ENCODE data around the gene RNU1-4. TPM values are rescaled to one million over a fixed set of nuclear protein-coding genes. Genes with fewer than 3 reads are reported as not detected.
"Not testable (repeated sequence)": the region's sequence is repeated elsewhere in the genome, so short reads cannot be mapped to it uniquely, and the experiment has no call there.

Gene RNU1-4
- total RNA-seq, 2 experiments from 2014 or later, result 1,570 to 1,691 TPM

DNA sequence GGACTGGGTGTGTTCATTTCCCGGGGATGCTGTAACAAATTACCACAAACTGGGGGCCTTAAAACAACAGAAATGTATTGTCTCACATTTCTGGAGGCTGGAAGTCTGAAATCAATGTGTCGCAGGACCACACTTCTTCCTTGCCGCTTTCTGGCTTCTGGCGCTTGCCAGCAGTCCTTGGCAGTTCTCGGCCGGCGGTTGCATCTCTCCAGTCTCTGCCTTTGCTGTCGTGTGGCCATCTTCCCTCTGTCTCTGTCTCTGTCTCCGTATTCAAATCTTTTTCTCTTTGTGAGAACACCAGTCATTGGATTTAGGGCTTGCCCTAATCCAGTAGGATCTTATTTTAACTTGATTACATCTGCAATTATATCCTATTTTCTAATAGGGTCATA lies 32.9 kb downstream of the RNU1-4 start:
- H3K27ac Mint-ChIP-seq; POLR2A ChIA-PET; DNase-seq; H3K4me3 Mint-ChIP-seq; H3K4me1 Mint-ChIP-seq; H3K36me3 Mint-ChIP-seq (ENCODE audit: low read depth); H3K9me3 Mint-ChIP-seq; CTCF ChIA-PET: not testable (repeated sequence)
- peaks cover 21% of the 10 kb centered on the region for H3K27me3 Mint-ChIP-seq

DNA sequence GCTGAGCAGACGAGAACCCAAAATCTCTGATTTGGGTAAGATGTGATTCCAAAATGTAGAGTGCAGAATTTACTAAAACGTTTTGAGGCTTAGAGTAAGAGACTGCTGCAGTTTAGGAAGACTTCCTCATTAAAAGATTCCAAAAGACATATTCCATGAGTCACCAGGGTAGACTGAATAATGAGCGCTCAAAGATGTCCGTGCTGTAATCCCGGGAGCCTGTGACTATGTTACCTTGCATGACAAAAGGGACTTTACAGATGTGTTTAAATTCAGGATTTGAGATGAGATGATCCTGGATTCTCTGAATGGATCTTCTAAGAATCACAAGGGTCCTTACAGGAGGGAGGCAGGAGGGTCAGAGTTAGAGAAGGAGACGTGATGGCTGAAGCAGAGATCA lies 33.4 kb downstream of the RNU1-4 start:
- H3K4me1 Mint-ChIP-seq; DNase-seq; H3K9me3 Mint-ChIP-seq; H3K4me3 Mint-ChIP-seq; H3K27ac Mint-ChIP-seq; H3K36me3 Mint-ChIP-seq (ENCODE audit: low read depth); POLR2A ChIA-PET; CTCF ChIA-PET: not testable (repeated sequence)
- H3K27me3 Mint-ChIP-seq, result peaks cover 21% of the 10 kb centered on the region

DNA sequence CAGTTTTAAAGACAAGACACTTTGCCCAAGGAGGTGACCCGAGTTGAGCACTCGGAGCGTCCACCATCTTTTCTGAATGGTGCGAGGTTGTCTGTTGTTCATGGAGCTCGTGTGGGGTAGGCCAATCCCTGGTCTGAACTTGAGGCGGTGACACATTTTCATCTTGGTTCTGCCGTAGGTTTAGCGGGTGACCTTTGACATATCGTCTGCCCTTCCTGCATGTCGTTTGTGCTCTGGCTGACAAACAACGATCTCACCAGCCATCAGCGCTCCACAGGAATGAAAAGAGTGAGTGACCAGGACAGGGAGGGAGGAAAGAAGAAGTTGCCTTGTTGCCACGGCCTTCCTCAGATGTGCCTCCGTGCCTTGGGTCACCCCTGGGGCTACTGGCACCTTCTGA lies 34.5 kb downstream of the RNU1-4 start:
- DNase-seq; H3K9me3 Mint-ChIP-seq; H3K4me3 Mint-ChIP-seq; H3K36me3 Mint-ChIP-seq (ENCODE audit: low read depth); POLR2A ChIA-PET; H3K27ac Mint-ChIP-seq; CTCF ChIA-PET; H3K4me1 Mint-ChIP-seq: not testable (repeated sequence)
- peaks cover 25% of the 10 kb centered on the region for H3K27me3 Mint-ChIP-seq

DNA sequence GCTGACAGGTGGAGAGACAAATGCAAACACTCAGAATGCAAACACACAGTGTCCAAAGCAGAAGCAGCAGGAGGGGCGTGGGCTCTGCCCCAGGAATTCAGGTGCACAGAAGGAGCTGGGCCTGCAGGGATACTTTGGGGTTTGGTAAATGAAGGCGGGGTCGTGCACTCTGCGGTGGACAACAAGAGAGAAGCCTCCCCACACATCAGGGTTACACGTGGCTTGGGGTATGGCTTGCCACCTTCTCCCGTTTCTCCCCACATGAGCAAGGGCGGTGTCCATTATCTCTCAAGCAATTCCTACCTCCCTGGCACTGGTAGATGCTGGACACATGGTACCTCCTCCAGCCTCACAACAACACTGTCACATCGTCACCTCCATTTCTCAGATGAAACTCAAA lies 35.0 kb downstream of the RNU1-4 start:
- H3K4me1 Mint-ChIP-seq; POLR2A ChIA-PET; H3K4me3 Mint-ChIP-seq; H3K27ac Mint-ChIP-seq; DNase-seq; H3K9me3 Mint-ChIP-seq; CTCF ChIA-PET; H3K36me3 Mint-ChIP-seq (ENCODE audit: low read depth): not testable (repeated sequence)
- H3K27me3 Mint-ChIP-seq, result peaks cover 25% of the 10 kb centered on the region

DNA sequence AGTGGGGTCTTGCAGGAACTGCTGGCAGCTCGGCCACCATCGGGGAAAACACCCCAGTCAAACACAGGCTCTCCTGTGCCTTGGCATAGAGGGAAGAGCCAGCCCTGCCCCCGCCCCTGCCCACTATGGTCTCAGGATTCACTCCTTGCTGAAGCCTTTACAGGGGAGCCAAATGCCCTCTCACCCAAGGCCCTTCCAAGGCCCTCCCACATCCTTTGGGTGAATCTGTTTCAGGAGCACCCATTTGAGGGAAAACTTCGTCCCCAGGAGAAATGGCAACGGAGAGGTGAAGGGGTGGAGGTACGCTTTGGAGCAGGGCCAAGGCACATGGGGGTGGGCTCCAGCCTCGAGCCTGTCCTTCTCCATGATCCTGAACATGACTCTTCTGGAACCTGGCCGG lies 35.9 kb downstream of the RNU1-4 start:
- H3K4me3 Mint-ChIP-seq; H3K27ac Mint-ChIP-seq; POLR2A ChIA-PET; H3K4me1 Mint-ChIP-seq; H3K36me3 Mint-ChIP-seq (ENCODE audit: low read depth); DNase-seq; H3K9me3 Mint-ChIP-seq; CTCF ChIA-PET: not testable (repeated sequence)
- H3K27me3 Mint-ChIP-seq, result peaks cover 24% of the 10 kb centered on the region

DNA sequence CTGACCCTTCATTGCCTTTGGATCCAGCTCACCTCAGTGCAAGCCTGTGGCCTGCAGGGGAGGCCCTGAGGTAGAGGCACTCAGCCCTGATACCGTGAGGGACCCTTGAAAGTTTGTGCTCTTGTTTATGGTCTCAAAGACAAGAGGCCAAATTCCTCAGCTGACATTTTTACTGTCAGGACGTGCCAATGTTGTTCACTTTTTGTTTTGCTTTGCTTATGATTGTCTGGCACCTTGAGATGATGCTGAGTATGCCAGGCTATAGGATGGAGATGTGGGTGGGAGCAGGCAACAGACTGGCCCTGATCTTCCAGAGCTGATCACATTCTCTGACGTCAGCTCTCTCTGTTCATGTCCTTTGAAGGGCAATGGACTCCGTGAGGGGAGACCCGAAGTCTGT lies 36.5 kb downstream of the RNU1-4 start:
- H3K27me3 Mint-ChIP-seq, result peaks cover 24% of the 10 kb centered on the region
- POLR2A ChIA-PET; H3K4me1 Mint-ChIP-seq; CTCF ChIA-PET; H3K9me3 Mint-ChIP-seq; H3K27ac Mint-ChIP-seq; H3K4me3 Mint-ChIP-seq; DNase-seq; H3K36me3 Mint-ChIP-seq (ENCODE audit: low read depth): not testable (repeated sequence)

DNA sequence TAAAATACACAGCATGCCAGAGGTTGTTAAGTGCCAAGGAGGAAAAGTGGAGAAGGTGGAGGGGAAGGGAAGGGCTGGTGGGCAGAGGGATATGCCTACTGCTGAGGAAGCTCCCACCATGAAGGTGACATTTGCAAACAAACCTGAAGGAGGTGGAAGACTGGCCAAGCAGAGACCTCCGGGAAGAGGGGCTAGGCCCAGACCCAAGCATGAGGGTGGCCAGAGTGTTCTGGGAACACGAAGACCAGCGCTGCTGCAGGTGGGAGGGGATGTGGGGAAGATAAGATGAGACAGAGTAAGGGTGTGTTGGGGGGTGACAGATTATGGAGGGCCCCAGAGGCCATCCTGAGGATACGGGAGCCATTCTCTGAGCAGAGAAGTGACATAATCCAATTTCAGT lies 37.5 kb downstream of the RNU1-4 start:
- H3K36me3 Mint-ChIP-seq (ENCODE audit: low read depth); DNase-seq; H3K4me1 Mint-ChIP-seq; H3K27ac Mint-ChIP-seq; POLR2A ChIA-PET; H3K9me3 Mint-ChIP-seq; CTCF ChIA-PET; H3K4me3 Mint-ChIP-seq: not testable (repeated sequence)
- peaks cover 24% of the 10 kb centered on the region for H3K27me3 Mint-ChIP-seq

DNA sequence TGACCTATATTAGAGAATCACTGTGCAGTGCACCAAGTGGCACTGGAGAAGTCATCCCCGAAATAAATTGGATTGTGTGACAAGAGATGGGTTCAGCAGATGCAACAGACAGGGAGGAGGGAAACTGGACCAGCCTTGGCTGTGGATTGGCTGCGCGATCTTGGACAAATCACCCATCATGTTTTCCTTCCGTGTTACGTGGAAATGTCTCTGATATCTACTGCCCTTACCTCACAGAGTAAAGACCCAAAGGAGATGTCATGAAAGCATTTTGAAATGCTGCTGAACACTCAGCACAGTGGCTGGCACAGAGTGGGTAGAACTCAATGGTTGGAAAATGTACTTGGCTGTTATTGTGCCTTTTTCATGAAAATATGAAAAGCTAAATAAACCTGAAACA lies 39.2 kb downstream of the RNU1-4 start:
- DNase-seq; CTCF ChIA-PET; H3K9me3 Mint-ChIP-seq; POLR2A ChIA-PET; H3K4me1 Mint-ChIP-seq; H3K36me3 Mint-ChIP-seq (ENCODE audit: low read depth); H3K4me3 Mint-ChIP-seq; H3K27ac Mint-ChIP-seq: not testable (repeated sequence)
- peaks cover 19% of the 10 kb centered on the region for H3K27me3 Mint-ChIP-seq

DNA sequence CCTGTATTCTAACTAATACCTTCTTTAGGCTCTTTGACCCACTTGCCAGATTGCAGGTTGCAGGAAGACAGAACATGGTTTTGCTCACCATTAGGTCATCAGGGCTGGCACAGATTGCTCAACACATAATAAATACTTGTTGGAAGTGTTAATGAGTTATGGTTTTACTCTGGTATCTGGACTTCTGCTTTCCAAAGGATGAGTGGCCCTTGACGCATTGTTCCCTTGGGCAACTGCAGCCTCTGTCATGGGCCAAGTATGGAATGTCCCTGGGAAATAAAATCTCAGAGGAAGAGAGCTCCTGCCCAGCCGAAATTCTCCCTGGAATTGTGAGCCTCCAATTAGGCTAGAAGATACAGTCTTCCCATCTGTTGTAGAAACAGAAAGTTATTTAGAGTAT lies 40.7 kb downstream of the RNU1-4 start:
- DNase-seq; H3K4me1 Mint-ChIP-seq; POLR2A ChIA-PET; H3K36me3 Mint-ChIP-seq (ENCODE audit: low read depth); H3K9me3 Mint-ChIP-seq; CTCF ChIA-PET; H3K4me3 Mint-ChIP-seq; H3K27ac Mint-ChIP-seq: not testable (repeated sequence)
- H3K27me3 Mint-ChIP-seq, result peaks cover 19% of the 10 kb centered on the region

DNA sequence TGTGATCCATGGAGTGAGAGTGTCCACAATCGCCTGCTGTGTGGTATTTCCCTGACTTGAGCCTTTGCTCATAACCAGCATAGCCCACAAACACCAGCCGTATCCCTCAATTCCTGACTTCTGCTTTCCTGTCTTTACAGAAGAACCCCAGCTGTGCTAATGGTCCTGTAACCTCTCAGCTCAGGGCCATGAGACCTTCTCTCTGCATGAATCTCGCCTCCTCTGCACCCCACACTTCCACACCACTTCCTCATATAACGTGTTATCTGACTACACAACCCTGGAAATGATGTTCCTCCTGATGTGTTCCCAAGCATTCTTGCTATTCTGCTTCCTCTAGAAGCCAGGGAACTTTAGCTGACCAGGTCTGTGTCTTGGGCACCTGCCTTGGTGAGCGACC lies 41.3 kb downstream of the RNU1-4 start:
- DNase-seq; H3K36me3 Mint-ChIP-seq (ENCODE audit: low read depth); CTCF ChIA-PET; POLR2A ChIA-PET; H3K4me1 Mint-ChIP-seq; H3K9me3 Mint-ChIP-seq; H3K4me3 Mint-ChIP-seq; H3K27ac Mint-ChIP-seq: not testable (repeated sequence)
- H3K27me3 Mint-ChIP-seq, result peaks cover 19% of the 10 kb centered on the region

DNA sequence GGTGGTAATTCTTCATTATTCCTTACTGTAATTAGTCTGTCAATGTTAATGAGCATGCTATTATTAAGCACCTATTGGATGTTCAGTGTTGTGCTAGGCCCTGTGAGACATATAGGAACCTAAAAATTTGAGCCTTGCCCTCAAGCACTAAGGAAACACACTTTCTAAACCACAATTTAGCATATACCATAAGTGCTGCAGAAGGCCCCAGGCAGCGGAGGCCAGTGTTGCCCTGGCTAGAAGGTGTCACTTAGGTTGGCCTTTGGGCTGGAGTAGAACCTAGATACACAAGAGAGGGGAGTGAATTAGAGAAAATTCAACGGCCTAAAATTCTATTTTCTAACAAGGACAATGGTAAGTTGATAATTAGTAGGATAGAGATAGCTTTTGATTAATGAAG lies 44.6 kb downstream of the RNU1-4 start:
- H3K27ac Mint-ChIP-seq; DNase-seq; H3K4me3 Mint-ChIP-seq; H3K9me3 Mint-ChIP-seq; CTCF ChIA-PET; POLR2A ChIA-PET; H3K4me1 Mint-ChIP-seq; H3K36me3 Mint-ChIP-seq (ENCODE audit: low read depth); H3K27me3 Mint-ChIP-seq: not testable (repeated sequence)

DNA sequence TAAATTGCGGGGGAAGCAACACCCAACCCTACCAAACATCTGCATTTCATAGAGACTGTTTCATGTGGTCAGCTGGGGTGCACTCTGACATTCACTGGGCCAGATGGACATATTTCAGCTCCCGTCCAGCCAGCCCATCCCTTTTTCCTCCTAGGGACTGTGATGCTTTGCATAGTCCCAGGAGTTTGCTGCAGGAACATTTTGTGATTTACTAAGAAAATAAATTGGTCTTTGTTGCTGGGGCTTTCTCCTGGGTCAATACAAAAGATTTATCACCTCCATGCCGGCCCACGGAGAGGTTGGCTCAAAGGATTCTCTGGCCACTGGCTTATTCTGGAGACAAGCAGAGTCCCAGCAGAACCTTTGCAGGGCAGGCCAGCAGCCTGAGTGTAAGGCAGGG lies 46.0 kb downstream of the RNU1-4 start:
- H3K4me3 Mint-ChIP-seq; H3K9me3 Mint-ChIP-seq; H3K4me1 Mint-ChIP-seq; H3K27ac Mint-ChIP-seq; H3K36me3 Mint-ChIP-seq (ENCODE audit: low read depth); H3K27me3 Mint-ChIP-seq; CTCF ChIA-PET; DNase-seq; POLR2A ChIA-PET: not testable (repeated sequence)

DNA sequence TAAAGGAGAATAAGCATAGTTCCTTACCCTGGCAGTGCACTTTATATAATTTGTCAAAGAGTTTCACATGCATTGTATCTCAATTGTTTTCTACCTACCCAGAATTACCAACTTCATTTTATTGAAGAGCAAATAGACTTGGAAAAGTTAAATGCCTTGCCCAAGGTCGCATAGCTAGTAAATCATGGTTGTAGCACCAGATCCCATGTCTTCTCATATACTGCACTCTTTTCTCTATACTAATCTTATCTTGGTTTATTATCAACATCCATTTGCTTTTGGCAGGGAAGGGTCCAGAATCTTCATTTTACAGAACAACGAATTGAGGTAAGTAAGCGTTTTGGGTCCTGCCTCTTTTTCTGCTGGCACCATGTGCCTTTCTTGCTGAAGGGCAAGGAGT lies 46.9 kb downstream of the RNU1-4 start:
- CTCF ChIA-PET; DNase-seq; H3K4me3 Mint-ChIP-seq; H3K4me1 Mint-ChIP-seq; H3K36me3 Mint-ChIP-seq (ENCODE audit: low read depth); H3K27me3 Mint-ChIP-seq; H3K27ac Mint-ChIP-seq; H3K9me3 Mint-ChIP-seq; POLR2A ChIA-PET: not testable (repeated sequence)

DNA sequence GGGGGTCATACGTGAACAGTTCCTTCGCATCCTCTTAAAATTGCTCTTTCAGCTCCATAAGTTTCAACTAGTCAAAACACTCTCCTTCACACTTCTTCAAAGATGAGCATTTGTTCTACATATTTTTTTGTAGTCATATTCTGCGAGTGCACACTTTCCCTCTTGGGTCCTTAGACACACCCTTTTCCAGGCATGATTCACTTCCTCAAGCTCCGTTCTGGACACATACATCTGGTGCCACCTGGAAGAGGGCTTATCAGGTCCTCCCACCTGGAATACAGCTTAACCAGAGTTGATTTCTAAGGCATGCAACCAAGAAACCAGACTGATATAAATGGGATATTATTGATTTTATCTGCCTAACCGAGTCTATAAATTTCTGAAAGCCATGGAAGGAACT lies 47.4 kb downstream of the RNU1-4 start:
- H3K4me1 Mint-ChIP-seq; CTCF ChIA-PET; POLR2A ChIA-PET; H3K36me3 Mint-ChIP-seq (ENCODE audit: low read depth); H3K27me3 Mint-ChIP-seq; DNase-seq; H3K27ac Mint-ChIP-seq; H3K9me3 Mint-ChIP-seq; H3K4me3 Mint-ChIP-seq: not testable (repeated sequence)

All from activated CD4-positive, alpha-beta memory T cell treated with anti-CD3 and anti-CD28 coated beads, Interleukin-2, amount 10 ng/mL, durations not matched to agents 7 days and 5 days (primary cell).